Peyer's patch (tissue), 4 donors: Measurements from ENCODE around the gene KLC1.

ENCODE experiments used
- CTCF ChIP-seq, 6 experiments: fragments of 450-650 bp in 4 of 6; fragments of 200-600 bp in 2 of 6; sonication (generic) in 1 of 6; IDR thresholded peaks; one replicate each; pipeline ENCODE4 v1.5.1; 2017 to 2019; ENCODE audit warnings: antibody characterized with exemption in 6 of 6, mild to moderate bottlenecking in 3 of 6, moderate library complexity in 1 of 6
- POLR2A ChIP-seq, 2 donors: fragments of 450-650 bp; IDR thresholded peaks; one replicate each; pipeline ENCODE4 v1.5.1; 2017; ENCODE audit warnings: antibody characterized with exemption in 2 of 2, mild to moderate bottlenecking in 2 of 2, moderate library complexity in 2 of 2

- TF ChIP-seq CTCF (IDR thresholded peaks at IDR 0.05) (no peak), POLR2A (IDR thresholded peaks at IDR 0.05) (no peak)
Observed at GRCh38 chr14:103708750-103709187, 79.8 kb downstream of the KLC1 start.
